B cell (primary cell): Measurements from ENCODE around the gene NPVF. TPM values are rescaled to one million over a fixed set of nuclear protein-coding genes. Genes with fewer than 3 reads are reported as not detected.

Experiments used
- ATAC-seq: fragments of 200-7000 bp; cut with Tn5 transposase; one replicate; pipeline ENCODE4 v1.10.0; 2021; ENCODE audit warnings: low read depth, mild to moderate bottlenecking, moderate number of reproducible peaks, moderate library complexity
- CTCF ChIA-PET: fragments of 350-600 bp; sonication (Branson Sonifier 250); formaldehyde crosslinking; loops from one replicate; lab custom pipeline; 2021; ENCODE audit warnings: antibody characterized with exemption, inconsistent platforms; lab: Charles Lee
- POLR2A ChIA-PET: fragments of 350-600 bp; sonication (Branson Sonifier 250); formaldehyde crosslinking; loops from one replicate; lab custom pipeline; 2021; ENCODE audit warnings: antibody characterized with exemption; lab: Charles Lee
- DNase-seq: peaks from one replicate; pipeline ENCODE4 v3.0.0; 2013
- H2AFZ ChIP-seq: 2 replicates; pipeline ENCODE4 v1.6.1; 2012; ENCODE audit warnings: mild to moderate bottlenecking, low read depth, low read length; ENCODE audit not compliant: insufficient read depth, poor library complexity, severe bottlenecking
- H3K27ac ChIP-seq, 2 donors: 1 replicate in 1 of 2; 2 replicates in 1 of 2; pipeline ENCODE4 v1.5.1; 2012 to 2013; ENCODE audit warnings: low read length in 2 of 2, mild to moderate bottlenecking in 2 of 2, moderate library complexity in 1 of 2
- H3K27me3 ChIP-seq, 4 experiments: fragments of 200-600 bp in 1 of 4; sonication (generic) in 1 of 4; replicated peaks in 1 of 4; 1 replicate in 2 of 4; 2 replicates in 2 of 4; pipeline versions ENCODE4 v1.6.1 to v1.7.0; 2013 to 2016; ENCODE audit warnings: low read length in 3 of 4, mild to moderate bottlenecking in 2 of 4, mixed read lengths in 1 of 4, moderate library complexity in 1 of 4; ENCODE audit not compliant: insufficient read depth in 4 of 4, control insufficient read depth in 3 of 4; ENCODE audit errors: control extremely low read depth in 1 of 4
- H3K36me3 ChIP-seq, 2 experiments: replicated peaks in 1 of 2; 1 replicate in 1 of 2; 2 replicates in 1 of 2; pipeline versions ENCODE4 v1.6.1 to v1.7.1; 2013; ENCODE audit warnings: low read length in 1 of 2; ENCODE audit not compliant: insufficient read depth in 2 of 2, control insufficient read depth in 1 of 2; ENCODE audit errors: control extremely low read depth in 1 of 2, extremely low read depth in 1 of 2
- H3K4me1 ChIP-seq, 2 donors: fragments of 200-600 bp in 1 of 2; sonication (generic) in 1 of 2; 1 replicate in 1 of 2; 2 replicates in 1 of 2; pipeline versions ENCODE4 v1.5.1 to v1.6.1; 2013 to 2017; ENCODE audit warnings: low read length in 2 of 2; ENCODE audit not compliant: control insufficient read depth in 2 of 2, insufficient read depth in 2 of 2
- H3K4me2 ChIP-seq: replicated peaks from 2 replicates; pipeline ENCODE3; 2012; ENCODE audit warnings: mild to moderate bottlenecking, low read depth, low read length; ENCODE audit not compliant: poor library complexity, severe bottlenecking
- H3K4me3 ChIP-seq, 5 experiments: fragments of 200-600 bp in 1 of 5; sonication (generic) in 1 of 5; 1 replicate in 3 of 5; 2 replicates in 2 of 5; pipeline versions ENCODE4 v1.5.1 to v1.7.0; 2011 to 2016; ENCODE audit warnings: low read length in 4 of 5, mild to moderate bottlenecking in 4 of 5, low read depth in 2 of 5, control low read depth in 1 of 5, moderate library complexity in 1 of 5; ENCODE audit not compliant: insufficient read depth in 1 of 5; ENCODE audit errors: control extremely low read depth in 1 of 5, extremely low read depth in 1 of 5
- H3K79me2 ChIP-seq: fragments of 200-600 bp; sonication (generic); one replicate; pipeline ENCODE4 v1.6.0; 2016; ENCODE audit warnings: low read length; ENCODE audit not compliant: control insufficient read depth, insufficient read depth
- H3K9ac ChIP-seq: fragments of 200-600 bp; sonication (generic); 2 replicates; pipeline ENCODE4 v1.6.1; 2017; ENCODE audit warnings: mild to moderate bottlenecking, low read length, moderate library complexity
- H3K9me3 ChIP-seq, 3 donors: one replicate each; pipeline versions ENCODE4 v1.6.1 to v1.7.1; 2013; ENCODE audit warnings: low read length in 2 of 3; ENCODE audit not compliant: control insufficient read depth in 2 of 3, insufficient read depth in 1 of 3; ENCODE audit errors: control extremely low read depth in 1 of 3
- H4K20me1 ChIP-seq: 2 replicates; pipeline ENCODE4 v1.6.0; 2012; ENCODE audit warnings: mild to moderate bottlenecking, low read length; ENCODE audit not compliant: insufficient read depth, control insufficient read depth, poor library complexity, severe bottlenecking
- H3K27ac Mint-ChIP-seq: one replicate; pipeline ENCODE4 v1.8.0; 2021; ENCODE audit warnings: mixed read lengths
- H3K27me3 Mint-ChIP-seq: one replicate; pipeline ENCODE4 v1.8.0; 2021; ENCODE audit warnings: mixed read lengths
- H3K4me1 Mint-ChIP-seq: one replicate; pipeline ENCODE4 v1.8.0; 2021; ENCODE audit warnings: mixed read lengths
- H3K4me3 Mint-ChIP-seq: one replicate; pipeline ENCODE4 v1.8.0; 2021; ENCODE audit warnings: mixed read lengths
- H3K9me3 Mint-ChIP-seq: one replicate; pipeline ENCODE4 v1.8.0; 2022; ENCODE audit warnings: mixed read lengths; ENCODE audit not compliant: insufficient read depth
- EZH2 ChIP-seq: IDR thresholded peaks from 2 replicates; pipeline ENCODE4 v1.6.1; 2012; ENCODE audit warnings: borderline replicate concordance, low read depth, mild to moderate bottlenecking, moderate library complexity, low read length; ENCODE audit not compliant: insufficient read depth, poor library complexity, severe bottlenecking
- WGBS: methylation state at CpG from one replicate; pipeline ENCODE4 v1.1.5; 2013; ENCODE audit warnings: missing lambda C conversion rate; ENCODE audit not compliant: insufficient coverage; 5-methylcytosine and 5-hydroxymethylcytosine counted together
- intact Hi-C: fragments of 100-400 bp; cut with micrococcal nuclease; formaldehyde crosslinking; loops from one replicate; pipeline ENCODE4 v1.10.0; 2022
- polyA plus RNA-seq: library from polyadenylated mRNA; depleted of rRNA; stranded (reverse); fragments of >200 nt; gene quantifications from 2 replicates; pipeline ENCODE4 v1.2.3, GENCODE V29; 2012
- total RNA-seq, 2 donors: library from RNA; stranded (reverse); fragments of 120-200 nt in 1 of 2; gene quantifications; 1 replicate in 1 of 2; 2 replicates in 1 of 2; pipeline versions ENCODE4 v1.2.3 to v1.2.4, GENCODE V29; 2013 to 2022
- TF ChIP-seq, protein P1 (sequence below): fragments of 200-600 bp; IDR thresholded peaks from one replicate; pipeline ENCODE4 v1.8.0; 2022; ENCODE audit warnings: antibody characterized with exemption, mild to moderate bottlenecking

NPVF gene
- total and polyA plus RNA-seq, 2 donors (not counting 1 experiment from before 2014, with no cell fraction given): not detected

DNA sequence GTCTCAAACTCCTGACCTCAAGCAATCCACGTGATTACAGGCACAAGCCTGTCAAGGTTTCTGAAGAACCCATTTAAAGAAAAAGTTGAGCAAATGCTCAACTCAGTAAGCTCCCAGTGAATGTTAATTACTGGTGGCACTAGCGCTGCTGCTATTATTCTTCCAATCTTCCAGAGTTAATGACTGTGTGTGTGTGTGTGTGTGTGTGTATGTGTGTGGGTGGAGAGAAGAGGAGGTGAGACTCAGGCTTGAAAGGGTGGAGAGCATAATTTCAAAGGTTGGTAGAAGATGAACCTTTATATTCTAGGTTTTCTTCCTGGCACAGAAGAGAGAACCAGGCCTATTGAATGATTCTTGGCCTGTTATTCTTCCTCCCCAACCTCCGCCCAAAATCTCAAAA, 11.6 kb upstream of the NPVF start:
- Histone ChIP-seq H3K79me2 (no peaks in the 10 kb centered on the region), H3K27me3 (peaks cover 0 to 8% (median 2%) of the 10 kb centered on the region in 4 experiments), H3K27ac (no peak overlapping the region), H3K9ac (no peak overlapping the region), H3K9me3 (no peaks in the 10 kb centered on the region), H2AFZ (no peak overlapping the region), H3K4me3 (no peak overlapping the region), H3K4me1 (no peaks in the 10 kb centered on the region), H4K20me1 (no peaks in the 10 kb centered on the region), H3K36me3 (no peaks in the 10 kb centered on the region), H3K4me2 (no peak overlapping the region)
- CTCF ChIA-PET: no interaction called here
- Mint-ChIP-seq H3K27ac (no peak overlapping the region), H3K27me3 (peaks cover 39% of the 10 kb centered on the region), H3K9me3 (no peaks in the 10 kb centered on the region), H3K4me1 (no peaks in the 10 kb centered on the region), H3K4me3 (no peak overlapping the region)
- no peak for DNase-seq
- POLR2A ChIA-PET: no interaction called here
- no peak for TF ChIP-seq EZH2
- TF ChIP-seq, protein P1, sequence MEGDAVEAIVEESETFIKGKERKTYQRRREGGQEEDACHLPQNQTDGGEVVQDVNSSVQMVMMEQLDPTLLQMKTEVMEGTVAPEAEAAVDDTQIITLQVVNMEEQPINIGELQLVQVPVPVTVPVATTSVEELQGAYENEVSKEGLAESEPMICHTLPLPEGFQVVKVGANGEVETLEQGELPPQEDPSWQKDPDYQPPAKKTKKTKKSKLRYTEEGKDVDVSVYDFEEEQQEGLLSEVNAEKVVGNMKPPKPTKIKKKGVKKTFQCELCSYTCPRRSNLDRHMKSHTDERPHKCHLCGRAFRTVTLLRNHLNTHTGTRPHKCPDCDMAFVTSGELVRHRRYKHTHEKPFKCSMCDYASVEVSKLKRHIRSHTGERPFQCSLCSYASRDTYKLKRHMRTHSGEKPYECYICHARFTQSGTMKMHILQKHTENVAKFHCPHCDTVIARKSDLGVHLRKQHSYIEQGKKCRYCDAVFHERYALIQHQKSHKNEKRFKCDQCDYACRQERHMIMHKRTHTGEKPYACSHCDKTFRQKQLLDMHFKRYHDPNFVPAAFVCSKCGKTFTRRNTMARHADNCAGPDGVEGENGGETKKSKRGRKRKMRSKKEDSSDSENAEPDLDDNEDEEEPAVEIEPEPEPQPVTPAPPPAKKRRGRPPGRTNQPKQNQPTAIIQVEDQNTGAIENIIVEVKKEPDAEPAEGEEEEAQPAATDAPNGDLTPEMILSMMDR: no peak
- intact Hi-C loops: no loop called here
- ATAC-seq: no peak
- 93% methylated on average over 2 of the region's 3 CpGs for WGBS

DNA sequence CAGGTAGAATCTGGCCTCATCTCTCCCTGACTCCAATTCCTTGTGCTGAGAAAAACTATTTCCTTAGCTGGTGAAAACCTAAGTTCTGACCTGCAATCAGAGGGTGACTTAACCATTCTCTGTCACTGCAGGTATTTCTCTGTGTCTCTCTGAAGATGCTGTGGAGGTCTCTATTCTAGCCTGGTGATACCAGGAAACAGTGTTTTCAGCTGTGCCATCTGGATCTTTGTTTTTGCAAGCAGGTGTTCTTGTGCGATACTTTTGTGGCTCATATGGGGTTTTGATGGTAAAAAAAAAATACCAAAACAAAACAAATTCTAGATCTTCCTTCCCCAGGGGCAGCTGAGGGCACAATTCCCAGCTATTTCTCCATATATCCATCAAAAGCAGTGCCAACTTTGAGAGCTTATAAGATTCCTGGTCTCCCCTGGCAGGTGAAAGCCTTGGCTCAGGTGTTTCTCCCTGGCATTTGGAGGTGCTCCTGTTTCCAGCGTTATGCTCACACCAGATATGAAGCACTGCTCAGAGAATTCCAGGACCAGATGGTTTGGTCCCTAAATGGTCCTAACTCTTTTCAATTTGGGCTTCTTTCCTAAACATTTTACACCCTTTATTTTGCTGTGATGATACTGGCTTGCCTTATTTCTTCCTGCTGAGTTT, 9.9 kb upstream of the NPVF start:
- DNase-seq (no peak), ATAC-seq (no peak)
- Histone ChIP-seq H3K9ac (no peak overlapping the region), H3K4me2 (no peak overlapping the region), H3K4me1 (no peaks in the 10 kb centered on the region), H3K36me3 (no peaks in the 10 kb centered on the region), H3K4me3 (no peak overlapping the region), H3K27me3 (peaks cover 0 to 4% (median 0%) of the 10 kb centered on the region in 4 experiments), H4K20me1 (no peaks in the 10 kb centered on the region), H3K9me3 (no peaks in the 10 kb centered on the region), H2AFZ (no peak overlapping the region), H3K79me2 (no peaks in the 10 kb centered on the region), H3K27ac (no peak overlapping the region)
- 86% methylated on average over 1 of the region's 2 CpGs for WGBS
- POLR2A ChIA-PET: no interaction called here
- TF ChIP-seq EZH2: no peak
- TF ChIP-seq, protein P1: no peak
- intact Hi-C loops: no loop called here
- CTCF ChIA-PET: no interaction called here
- peaks cover 40% of the 10 kb centered on the region for H3K27me3 Mint-ChIP-seq
- H3K9me3 Mint-ChIP-seq: no peaks in the 10 kb centered on the region
- H3K4me3 Mint-ChIP-seq: no peak overlapping the region
- H3K27ac Mint-ChIP-seq: no peak overlapping the region
- H3K4me1 Mint-ChIP-seq: no peaks in the 10 kb centered on the region
